Renal cortex interstitium (tissue), 15 donors: ENCODE results near the gene ASB12. TPM values are rescaled to one million over a fixed set of nuclear protein-coding genes. Genes with fewer than 3 reads are reported as not detected.
A peak's percentile ranks its signal among the peaks of the same experiment; 100 is the strongest.
"Not testable (repeated sequence)": the region's sequence is repeated elsewhere in the genome, so short reads cannot be mapped to it uniquely, and the experiment has no call there.

Source experiments
- DNase-seq, 11 donors: peaks; one replicate each; pipeline ENCODE4 v3.0.0-alpha.2; 2013; ENCODE audit warnings: low read depth in 9 of 11, low spot score in 4 of 11; ENCODE audit errors: extremely low read depth in 1 of 11
- long read RNA-seq, 16 experiments: transcript quantifications; one replicate each; lab custom pipeline, GENCODE V29; 2026
- polyA plus RNA-seq, 3 donors: library from polyadenylated mRNA; unstranded; fragments of 120-200 nt; gene quantifications; one replicate each; pipeline ENCODE4 v1.2.1, GENCODE V29; 2013; ENCODE audit not compliant: insufficient read length in 3 of 3

The ASB12 gene
- polyA plus RNA-seq = under 1 TPM; 0.39 to 0.70 (median 0.48) TPM
- long read RNA-seq, donor 1 = 0 reads
- long read RNA-seq, donor 2 = 0 reads
- long read RNA-seq, donor 3 = 0 reads
- long read RNA-seq, donor 4 = 0 reads
- long read RNA-seq, donor 5 = 0 reads
- long read RNA-seq, donor 6 = 0 reads
- long read RNA-seq, donor 7 = 0 reads
- long read RNA-seq, donor 8 = 0 reads
- long read RNA-seq, donor 9 = 0 reads
- long read RNA-seq, donor 10 = 0 reads
- long read RNA-seq, donor 11 = 0 reads
- long read RNA-seq, donor 12 = 0 reads
- long read RNA-seq, donor 13 = 0 reads
- long read RNA-seq, donor 14 = 0 reads
- long read RNA-seq, donor 15 = 0 reads
- long read RNA-seq, donor 16 = 0 reads

DNA sequence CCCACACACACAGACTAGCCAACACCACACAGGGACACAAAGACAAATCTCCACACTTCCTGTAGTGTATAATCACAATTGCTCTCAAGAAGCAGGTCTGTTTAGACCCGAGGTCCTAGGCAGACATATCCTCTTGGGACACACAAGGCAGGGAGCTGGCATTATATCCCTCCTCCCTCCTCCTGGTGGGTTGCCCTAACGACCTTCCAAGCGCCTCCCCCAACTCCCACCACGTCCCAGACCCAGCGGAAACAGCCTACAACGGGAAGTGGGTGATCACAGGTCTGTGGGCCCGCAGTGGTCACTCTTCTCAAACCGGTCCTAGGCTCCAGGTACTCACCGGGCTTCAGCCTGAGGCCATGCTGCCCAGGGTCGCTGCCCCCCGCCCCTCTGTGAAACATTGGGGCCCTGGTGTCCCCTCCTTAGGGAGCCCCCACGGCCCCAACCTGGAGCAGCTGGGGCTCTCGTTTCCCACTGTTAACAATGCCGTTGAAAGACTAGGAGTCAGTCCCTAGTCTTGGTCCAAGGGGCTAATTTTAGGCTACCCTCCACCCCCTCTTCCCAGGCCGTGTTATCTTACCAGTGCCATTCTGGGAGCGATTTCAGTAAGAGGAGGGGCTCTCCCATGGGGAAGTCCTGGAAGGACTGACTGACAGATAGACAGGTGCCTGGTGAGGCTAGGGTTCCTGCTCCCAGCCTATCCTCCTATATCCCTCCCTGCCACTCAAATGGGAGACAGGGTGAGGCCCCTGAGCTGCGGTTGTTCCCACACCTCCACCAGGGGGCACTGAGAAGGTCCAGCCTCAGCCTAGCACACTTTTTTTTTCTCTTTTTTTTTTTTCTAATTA is at the start of gene ASB12:
Gene ASB12 (minus strand): TSS at position 485 of the 848 bp plus-strand sequence. CDS start 4,957 bp downstream, outside the sequence.
- no peak for DNase-seq

DNA sequence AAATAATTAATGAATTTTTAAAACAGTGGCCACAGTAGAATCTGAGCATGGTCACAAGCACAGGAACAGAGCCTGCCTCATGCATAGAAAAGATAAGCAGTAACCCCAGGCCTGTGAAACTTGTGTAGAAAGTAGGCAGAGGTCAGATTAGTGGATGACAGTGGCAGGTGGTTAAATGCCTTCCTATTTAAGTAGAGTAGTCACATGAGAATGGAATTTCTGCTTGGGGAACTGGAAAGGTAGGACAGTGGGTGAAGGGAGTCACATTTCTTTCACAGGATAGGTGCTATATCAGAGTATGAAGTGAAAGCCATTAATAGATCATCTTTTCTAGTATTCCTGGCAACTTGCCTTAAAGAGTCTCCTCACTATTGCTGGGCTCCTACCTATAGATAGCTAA is 34.9 kb upstream of the ASB12 start:
- DNase-seq = no peak

DNA sequence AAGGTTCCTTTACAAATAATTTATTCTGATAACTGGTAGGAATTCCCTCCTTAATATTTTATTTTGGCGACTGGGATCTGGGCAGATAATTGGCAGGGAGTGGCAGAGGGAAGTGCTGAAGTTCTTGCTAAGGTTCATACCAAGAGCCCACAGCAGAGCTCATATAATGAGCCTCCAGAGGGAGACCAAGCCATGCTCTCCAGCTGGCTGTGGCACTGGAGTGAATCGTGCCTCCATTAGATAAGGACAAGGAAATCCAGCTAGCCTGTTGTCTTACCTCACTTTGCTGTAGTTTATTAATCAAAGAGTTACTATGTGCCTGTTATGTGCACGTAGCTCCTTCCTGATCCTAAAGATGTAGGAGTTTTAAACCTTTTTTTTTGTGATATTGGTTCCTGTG is 1.3 kb downstream of the ASB12 start:
- DNase-seq = no peak

DNA sequence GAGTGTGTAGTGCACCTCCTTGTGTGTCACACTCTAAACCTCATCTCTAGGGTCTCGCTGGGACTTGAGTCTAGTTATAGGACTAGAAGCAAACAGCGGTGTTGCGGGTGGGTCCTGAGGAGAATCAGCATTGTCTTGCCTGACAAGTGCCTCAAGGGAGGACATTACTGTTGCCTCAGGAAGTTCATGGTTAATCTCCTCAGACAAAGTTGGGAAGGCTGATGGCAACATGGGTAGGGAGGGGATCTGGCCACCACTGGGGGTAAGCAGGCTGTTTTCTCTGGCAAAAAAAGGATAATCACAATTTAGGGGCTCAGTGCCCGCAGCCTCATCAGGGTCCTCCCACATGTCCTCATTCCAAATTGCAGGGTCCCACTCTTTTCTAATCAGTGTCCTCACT is 12.4 kb downstream of the ASB12 start:
- DNase-seq = no peak

- not testable (repeated sequence) for DNase-seq
These were observed 16.4 kb downstream of the ASB12 start for GRCh38 chrX:64213989-64214388.

DNA sequence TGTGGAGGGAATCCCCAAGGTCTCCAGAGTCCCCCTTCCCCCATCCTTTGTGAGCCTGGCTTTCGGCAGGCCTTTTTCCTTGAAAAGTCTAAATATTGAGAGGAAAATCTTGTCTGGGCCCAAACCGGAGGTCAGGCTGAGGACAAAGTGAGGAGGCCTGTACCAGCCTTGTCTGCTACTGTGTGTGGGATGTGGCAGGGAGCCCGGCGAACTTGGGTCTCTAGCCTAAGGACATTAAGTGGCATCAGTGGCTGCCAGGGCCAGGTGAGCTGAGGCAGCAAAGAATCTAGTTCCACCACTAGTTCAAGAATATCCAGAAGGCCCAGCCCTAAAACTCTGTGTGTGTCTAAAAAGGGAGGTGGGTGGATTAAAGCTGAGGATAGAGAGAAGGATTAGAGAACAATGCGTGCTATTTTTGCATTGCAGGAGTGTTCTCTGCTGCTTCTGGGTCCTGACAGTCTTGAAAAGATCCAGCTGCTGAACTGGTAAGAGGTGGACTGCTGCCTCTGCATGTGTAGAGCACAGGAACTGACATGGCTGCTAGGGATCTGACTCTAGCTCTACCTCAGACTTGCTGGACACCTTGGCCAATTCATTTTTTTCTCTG is 23.7 kb downstream of the ASB12 start:
- DNase-seq = peak in 4 of 11 donors; percentile 21 to 49 (median 32)

- peak; percentile 71 to 93 (median 89) for DNase-seq
These were observed 24.5 kb downstream of the ASB12 start for GRCh38 chrX:64205735-64206501.

GRCh38 chrX:64205441-64205734 is 25.0 kb downstream of the ASB12 start, which contains the start of gene AMER1:
AMER1 (minus strand) TSS chrX:64205708; CDS start chrX:64193286, 12,422 bp downstream.
- no peak for DNase-seq

DNA sequence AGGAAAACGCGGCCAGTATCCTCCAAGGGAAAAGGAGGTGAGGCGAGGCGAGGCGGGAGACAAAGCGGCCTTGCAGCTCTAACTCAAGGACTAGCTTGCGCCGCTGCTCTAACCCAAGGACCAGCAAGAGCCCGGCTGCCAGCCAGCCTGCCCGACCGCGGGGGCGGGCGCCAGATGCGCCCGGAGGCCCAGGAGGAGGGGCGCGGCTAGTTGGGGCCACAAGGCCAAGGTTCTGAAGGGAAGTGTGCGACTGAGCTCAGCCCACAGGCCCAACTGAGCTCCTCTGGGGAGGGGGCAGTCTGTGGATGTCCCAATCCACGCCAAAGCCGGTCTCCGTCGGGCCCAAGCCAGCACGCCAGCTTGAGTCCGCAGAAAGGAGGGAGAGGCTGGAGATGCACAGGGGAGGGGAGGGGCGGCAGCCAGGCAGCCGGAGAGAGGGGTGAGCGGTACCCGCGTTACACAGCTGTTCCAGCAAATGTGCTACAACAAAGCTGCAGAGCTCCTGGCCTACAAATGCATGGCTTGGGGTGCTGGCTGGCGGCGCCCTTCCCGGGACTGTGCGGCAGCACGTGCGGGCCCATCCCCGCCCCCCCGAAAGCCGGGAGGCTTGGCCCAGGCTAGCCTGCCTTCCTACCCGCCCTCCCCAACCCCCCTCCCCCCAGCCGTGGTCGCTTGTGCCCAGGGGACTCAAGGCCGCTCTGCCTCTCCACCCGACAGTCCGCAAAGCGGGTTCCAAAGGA is 25.5 kb downstream of the ASB12 start:
- DNase-seq = peak in 3 of 11 donors; percentile 7 to 23 (median 8)

- peak in 2 of 11 donors; percentile 2 for DNase-seq
These were observed 26.2 kb downstream of the ASB12 start for GRCh38 chrX:64204252-64204651.

DNA sequence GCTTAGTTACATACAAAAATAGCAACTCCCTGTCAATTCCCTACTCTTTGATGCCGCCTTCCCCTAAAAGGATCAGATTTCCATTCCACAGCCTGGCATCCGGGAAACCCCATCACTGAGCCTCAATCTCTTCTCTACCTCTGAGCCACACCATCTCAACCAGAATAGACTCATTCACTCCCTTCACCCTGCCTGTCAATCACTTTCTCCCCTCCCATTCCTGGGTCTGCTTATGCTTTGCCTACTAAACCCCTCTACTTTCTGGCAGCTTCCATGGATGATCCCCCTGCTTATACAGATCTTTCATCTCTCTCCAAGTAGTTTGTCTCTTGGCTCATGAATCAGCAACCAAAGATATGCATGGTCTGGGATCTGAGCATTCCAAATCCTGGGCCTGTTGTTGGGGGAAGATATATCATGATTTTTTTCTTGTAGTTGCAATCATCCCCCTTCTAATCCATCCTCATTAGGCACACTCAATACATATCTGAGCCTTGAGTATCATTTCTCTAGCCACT is 27.5 kb downstream of the ASB12 start:
- no peak for DNase-seq

DNA sequence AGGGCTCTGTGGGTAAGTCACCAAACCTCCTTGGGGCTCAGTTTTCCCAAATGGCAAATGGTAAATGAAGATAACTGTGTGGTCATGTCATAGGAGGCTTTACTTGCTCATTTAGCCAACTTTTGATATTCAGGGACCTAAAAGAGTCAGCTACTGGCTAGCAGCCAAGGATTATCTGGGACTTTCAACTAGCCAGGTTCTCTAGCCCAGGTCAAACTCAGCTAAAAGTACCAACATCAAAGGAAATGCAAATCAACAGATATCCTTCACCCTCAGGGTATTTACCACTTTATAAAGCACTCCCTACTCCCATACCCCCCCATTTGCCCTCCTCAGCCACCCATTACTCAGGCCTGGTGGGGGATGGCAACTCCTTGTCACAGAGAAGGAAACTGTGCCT is 32.4 kb downstream of the ASB12 start:
- no peak for DNase-seq

- DNase-seq = no peak
These were observed 33.8 kb downstream of the ASB12 start for GRCh38 chrX:64196606-64197005.

- no peak for DNase-seq
These were observed 34.5 kb downstream of the ASB12 start for GRCh38 chrX:64195862-64196261.

DNA sequence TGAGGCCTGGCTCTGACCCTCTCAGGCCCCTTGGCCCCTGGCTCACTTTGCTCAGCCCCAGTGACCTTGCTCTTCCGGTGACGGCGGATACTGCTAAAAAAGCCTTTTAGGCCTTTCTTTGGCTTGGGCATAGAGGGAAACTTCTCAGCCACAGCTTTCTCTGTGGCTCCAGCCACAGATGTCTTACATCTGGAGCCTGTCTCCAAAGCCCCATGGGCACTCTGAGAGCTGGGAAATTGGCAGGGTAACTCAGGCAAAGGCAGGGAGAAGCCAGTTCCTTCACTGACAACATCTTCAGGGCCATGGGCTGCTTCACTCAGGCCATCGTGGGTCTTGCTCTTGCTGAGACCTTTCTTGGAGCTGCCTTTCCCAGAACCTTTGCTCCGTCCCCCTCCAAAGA is 37.7 kb downstream of the ASB12 start:
- no peak for DNase-seq

DNA sequence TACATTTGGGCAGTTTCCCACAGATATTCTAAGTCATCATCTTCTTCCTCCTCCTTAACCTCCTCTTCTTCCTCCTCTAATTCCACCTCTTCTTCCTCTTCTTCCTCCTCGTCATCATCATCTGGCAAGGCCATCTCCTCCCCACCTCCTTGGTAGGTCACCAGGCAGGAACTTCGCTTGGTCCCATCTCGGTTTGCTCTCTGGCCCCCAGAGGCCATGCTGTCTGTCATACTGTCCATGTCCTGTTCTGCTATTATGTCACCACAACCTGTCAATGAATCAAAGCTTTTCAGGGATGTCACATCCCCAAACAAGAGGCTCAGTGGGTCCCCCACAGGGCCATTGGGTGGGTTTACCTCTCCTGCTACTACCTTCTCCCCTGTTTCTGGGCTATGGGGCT is 38.4 kb downstream of the ASB12 start:
- no peak for DNase-seq

DNA sequence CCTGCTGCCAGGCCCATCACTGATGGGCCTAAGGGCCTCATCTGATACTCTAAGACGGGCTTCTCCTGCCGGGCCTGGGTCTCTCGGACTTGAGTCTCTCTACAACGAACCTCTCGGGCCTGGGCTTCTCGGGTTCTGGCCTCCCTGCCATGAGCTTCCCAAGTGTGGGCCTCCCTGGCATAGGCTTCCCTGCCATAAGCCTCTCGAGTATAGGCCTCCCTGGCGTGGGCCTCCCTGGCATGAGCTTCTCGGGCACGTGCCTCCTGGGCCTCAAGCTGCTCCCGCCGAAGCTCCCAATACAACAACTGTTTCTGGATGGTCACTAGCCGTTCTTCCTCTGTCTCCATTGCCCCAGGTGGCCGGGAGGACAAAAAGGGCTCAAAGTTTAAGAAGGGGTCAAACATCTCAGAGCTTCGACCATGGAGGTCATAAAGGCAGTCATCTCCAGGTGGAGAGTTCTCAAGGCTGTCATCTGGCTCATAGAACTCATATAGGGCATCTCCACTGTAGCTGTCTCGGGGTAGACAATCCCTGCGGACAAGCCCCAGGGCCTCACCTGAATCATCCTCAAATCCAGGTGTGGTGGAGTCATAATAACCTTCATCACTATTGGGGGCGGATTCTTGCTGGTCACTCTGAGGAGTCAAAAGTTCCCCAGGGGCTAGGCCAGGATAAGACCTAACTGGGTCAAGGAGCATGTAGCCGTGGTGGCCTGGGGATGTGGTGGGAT is 39.0 kb downstream of the ASB12 start:
- no peak for DNase-seq
